HG03095 (cell line): ENCODE data around the gene OR2T29.
"Not testable (repeated sequence)": the region's sequence is repeated elsewhere in the genome, so short reads cannot be mapped to it uniquely, and the experiment has no call there.

Experiments
- ATAC-seq: cut with Tn5 transposase; IDR thresholded peaks from one replicate; pipeline ENCODE4 v1.9.1; 2021; ENCODE audit warnings: moderate library complexity; ENCODE audit not compliant: unreplicated experiment

OR2T29 gene

GRCh38 chr1:248562672-248563071 is at the start of gene OR2T29:
OR2T29 (minus strand) TSS chr1:248562772; CDS start chr1:248559491, 3,281 bp downstream.
- ATAC-seq: not testable (repeated sequence)

GRCh38 chr1:248611883-248612414 is 49.4 kb upstream of the OR2T29 start:
- ATAC-seq: no peak

GRCh38 chr1:248610301-248610700 is 47.7 kb upstream of the OR2T29 start:
- ATAC-seq: no peak

GRCh38 chr1:248599396-248599795 is 36.8 kb upstream of the OR2T29 start:
- no peak for ATAC-seq

DNA sequence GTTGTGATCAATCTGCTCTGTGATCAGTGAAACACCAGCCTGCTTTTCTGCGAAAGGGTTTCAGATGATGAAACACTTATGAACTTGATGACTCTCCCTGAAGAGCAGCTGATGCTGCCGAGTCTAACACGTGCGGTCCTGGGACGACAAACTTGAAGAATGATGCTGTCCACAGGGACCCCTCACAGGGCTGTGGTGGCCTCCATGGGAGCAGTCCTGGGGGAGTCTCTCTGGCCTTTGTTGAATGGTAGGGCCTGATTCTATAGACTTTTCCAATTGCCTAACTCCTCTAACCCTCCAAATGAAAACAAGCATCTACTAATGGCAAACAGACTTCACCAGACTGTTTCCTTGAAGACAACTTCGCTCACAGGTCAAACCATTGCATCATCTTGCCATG is 35.0 kb upstream of the OR2T29 start, which contains the start of gene OR2T10:
Gene OR2T10 (minus strand): TSS at position 112 of the 400 bp plus-strand sequence. CDS start 3,932 bp downstream, outside the sequence.
- no peak for ATAC-seq

DNA sequence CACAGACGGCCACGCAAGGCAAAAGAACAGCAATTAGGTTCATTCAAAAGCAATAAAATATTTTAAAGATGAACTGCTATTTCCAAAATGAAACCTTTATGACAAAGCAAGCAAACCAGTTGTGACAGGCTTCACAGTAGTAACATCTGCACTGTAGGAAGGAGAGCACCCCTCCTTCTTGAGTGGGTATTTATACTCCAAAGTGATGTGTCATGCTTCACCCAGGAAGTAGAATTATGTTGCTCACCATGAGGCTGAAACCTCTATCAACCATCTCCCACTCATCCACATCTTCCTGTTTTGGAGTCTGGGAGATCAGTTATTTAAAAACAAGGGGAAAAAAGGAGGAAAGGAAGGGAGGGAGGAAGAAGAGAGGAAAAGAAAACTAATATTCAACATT is 34.0 kb upstream of the OR2T29 start:
- no peak for ATAC-seq

DNA sequence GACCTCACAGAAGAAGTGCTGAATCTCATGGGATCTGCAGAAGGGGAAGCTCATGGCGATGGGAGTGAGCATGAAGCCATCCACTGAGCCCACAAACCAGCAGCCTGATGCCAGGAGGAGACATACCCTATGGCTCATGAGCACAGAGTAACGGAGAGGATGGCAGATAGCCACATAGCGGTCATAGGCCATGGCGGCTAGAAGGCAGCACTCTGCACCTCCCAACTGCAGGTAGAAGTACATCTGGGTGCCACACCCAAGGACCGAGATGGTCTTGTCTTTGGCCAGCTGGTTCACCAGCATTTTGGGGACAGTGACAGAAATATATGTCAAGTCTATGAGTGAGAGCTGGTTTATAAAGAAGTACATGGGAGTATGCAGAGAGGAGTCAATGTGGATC is 30.7 kb upstream of the OR2T29 start:
- no peak for ATAC-seq

DNA sequence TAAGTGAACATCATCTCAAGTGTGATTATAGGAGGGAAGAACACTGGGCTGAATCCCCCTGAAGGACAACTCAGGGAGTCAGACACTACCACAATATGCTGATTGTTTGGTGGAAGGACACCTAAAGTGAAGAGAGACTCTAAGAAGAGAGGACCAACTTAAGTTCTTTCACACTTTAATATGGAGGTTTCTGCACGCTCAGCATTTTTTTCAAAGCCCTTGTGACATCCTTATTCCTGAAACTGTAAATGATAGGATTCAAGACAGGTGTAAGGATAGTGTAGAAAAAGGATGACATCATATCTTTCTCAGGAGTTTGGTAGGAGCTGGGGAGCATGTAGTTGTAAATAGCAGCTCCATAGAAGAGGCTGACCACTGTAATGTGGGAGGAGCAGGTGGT is 30.1 kb upstream of the OR2T29 start:
- no peak for ATAC-seq

- ATAC-seq: no peak
Observed at GRCh38 chr1:248590055-248590454, 27.5 kb upstream of the OR2T29 start.

DNA sequence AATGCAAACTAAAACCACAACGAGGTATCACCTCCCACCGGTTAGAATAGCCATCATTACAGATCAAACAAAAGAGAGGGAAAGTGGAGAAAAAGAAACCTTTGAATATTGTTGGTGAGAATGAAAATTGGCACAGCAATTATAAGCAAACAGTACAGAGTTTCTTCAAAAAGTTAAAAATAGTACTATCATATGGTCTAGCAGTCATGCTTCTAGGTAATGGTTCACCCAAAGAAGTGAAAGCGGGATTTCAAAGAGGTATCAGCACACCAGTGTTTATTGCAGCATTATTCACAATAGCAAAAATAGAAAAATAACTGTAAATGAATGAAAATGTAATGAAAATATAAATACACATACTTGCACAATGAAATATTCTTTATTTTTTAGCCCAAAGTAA is 26.8 kb upstream of the OR2T29 start:
- ATAC-seq: no peak

- ATAC-seq: no peak
Observed at GRCh38 chr1:248585266-248585665, 22.7 kb upstream of the OR2T29 start.

GRCh38 chr1:248576260-248576980 is 13.8 kb upstream of the OR2T29 start:
- ATAC-seq: no peak

- ATAC-seq: not testable (repeated sequence)
Observed at GRCh38 chr1:248574657-248575056, 12.1 kb upstream of the OR2T29 start, which contains the start of gene OR2T34. OR2T34 (minus strand) TSS chr1:248574757; CDS start chr1:248574757, 0 bp downstream.

GRCh38 chr1:248573856-248574255 is 11.3 kb upstream of the OR2T29 start:
- ATAC-seq: not testable (repeated sequence)

- not testable (repeated sequence) for ATAC-seq
Observed at GRCh38 chr1:248572049-248572448, 9.5 kb upstream of the OR2T29 start.

DNA sequence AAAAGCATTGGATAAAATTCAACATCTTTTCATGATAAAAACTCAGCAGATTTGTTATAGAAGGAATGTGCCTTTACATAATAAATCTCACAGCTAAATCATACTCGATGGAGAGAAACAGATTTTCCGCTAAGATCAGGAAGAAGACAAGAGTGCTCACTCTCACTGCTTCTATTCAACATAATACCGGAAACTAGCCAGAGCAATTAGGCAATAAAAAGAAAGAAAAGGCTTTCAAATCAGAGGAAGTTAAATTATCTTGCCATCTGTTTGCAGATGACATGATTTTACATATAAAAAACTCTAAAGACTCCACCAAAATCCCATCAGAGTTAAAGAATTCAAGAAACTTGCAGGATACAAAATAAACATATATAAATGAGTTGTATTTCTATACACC is 8.2 kb upstream of the OR2T29 start:
- not testable (repeated sequence) for ATAC-seq

GRCh38 chr1:248569049-248569448 is 6.5 kb upstream of the OR2T29 start:
- not testable (repeated sequence) for ATAC-seq

DNA sequence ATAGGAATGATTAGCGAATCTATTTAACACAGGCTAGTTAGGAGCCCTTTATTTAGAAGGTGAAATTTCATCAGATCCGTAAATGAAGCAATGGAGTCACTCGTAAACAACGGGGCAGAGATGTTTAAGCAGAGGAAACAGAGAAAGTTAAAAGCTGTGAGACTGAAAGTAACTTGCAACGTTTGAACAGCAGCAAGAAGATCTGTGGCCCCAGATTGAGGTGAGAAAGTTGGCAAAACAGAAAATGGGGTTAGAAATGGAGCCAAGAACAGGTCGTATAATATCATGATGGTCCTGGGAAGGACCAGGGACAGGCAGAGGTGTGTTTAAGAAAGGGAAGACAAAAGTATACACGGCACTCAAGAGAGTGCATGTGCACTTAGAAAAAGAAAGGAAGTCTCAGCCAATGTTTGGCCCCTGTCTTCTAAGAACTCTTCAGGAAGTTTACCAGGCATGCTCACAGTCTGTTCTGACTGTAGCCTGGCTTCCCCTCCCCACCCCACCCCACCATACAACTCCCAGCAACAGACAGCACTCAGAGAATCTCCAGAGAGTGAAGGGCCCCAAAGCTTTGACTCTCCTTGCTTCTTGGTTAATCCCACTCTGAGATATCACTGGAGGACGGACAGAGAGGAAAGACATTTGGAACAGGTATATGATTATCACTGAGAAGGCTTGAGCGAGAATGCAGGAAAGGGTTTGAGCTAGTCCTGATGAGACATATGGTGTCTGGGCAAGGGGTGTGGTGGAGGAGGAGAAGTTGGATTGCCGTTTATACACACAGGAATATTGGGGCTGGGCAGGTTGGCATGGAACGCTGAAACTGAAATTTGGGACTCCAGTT is 3.2 kb upstream of the OR2T29 start:
- peak; percentile 70 for ATAC-seq

- not testable (repeated sequence) for ATAC-seq
Observed at GRCh38 chr1:248551027-248551426, 11.5 kb downstream of the OR2T29 start.

GRCh38 chr1:248547383-248547782 is 15.2 kb downstream of the OR2T29 start:
- ATAC-seq: not testable (repeated sequence)

DNA sequence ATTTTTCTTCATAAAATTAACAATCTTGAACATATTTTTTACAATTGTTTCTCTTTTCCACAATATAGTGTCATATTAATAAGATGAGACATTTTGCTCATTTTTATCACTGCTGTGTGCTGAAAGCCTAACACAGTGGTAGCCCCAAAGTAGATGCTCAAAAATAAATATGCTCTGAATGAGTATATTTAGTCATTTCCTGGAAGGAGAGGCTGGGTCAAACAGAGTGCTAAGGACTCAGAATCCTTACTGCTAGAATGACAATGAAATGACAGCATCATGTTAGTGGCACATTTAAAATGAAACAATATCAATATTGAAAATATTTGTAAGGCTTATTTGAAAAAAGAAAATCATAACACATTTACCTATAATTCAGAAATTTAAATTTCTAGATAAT is 25.1 kb downstream of the OR2T29 start:
- not testable (repeated sequence) for ATAC-seq
